Activated T-helper 17 cell treated with anti-CD3 and anti-CD28 coated beads, Interleukin-2, amount 50 U/mL, for 72 hours (primary cell): Measurements from ENCODE around the gene METTL3. TPM values are rescaled to one million over a fixed set of nuclear protein-coding genes. Genes with fewer than 3 reads are reported as not detected.
A peak's percentile ranks its signal among the peaks of the same experiment; 100 is the strongest.

Source experiments
- ATAC-seq: fragments of 150-1000 bp; cut with Tn5 transposase; replicated peaks from 2 replicates; pipeline ENCODE4 v1.10.0; 2021; ENCODE audit warnings: mild to moderate bottlenecking, moderate library complexity
- H3K27ac Mint-ChIP-seq: one replicate; pipeline ENCODE4 v1.8.0; 2022; ENCODE audit warnings: mixed read lengths
- H3K27me3 Mint-ChIP-seq: one replicate; pipeline ENCODE4 v1.8.0; 2022; ENCODE audit warnings: mixed read lengths
- H3K36me3 Mint-ChIP-seq: one replicate; pipeline ENCODE4 v1.8.0; 2022; ENCODE audit warnings: low read depth, mild to moderate bottlenecking, mixed read lengths
- H3K4me1 Mint-ChIP-seq: one replicate; pipeline ENCODE4 v1.8.0; 2022; ENCODE audit warnings: mixed read lengths
- H3K4me3 Mint-ChIP-seq: one replicate; pipeline ENCODE4 v1.8.0; 2022; ENCODE audit warnings: mild to moderate bottlenecking, mixed read lengths
- H3K9me3 Mint-ChIP-seq: one replicate; pipeline ENCODE4 v1.8.0; 2022; ENCODE audit warnings: mixed read lengths
- total RNA-seq, 2 donors: library from RNA; stranded (reverse); gene quantifications; one replicate each; pipeline ENCODE4 v1.2.3, GENCODE V29; 2022

The METTL3 gene
- total RNA-seq, 2 donors from 2014 or later = 59.5 to 71.9 TPM

GRCh38 chr14:21475767-21476522, 35.2 kb downstream of the METTL3 start:
- Mint-ChIP-seq H3K4me1 (peaks cover 9% of the 10 kb centered on the region), H3K9me3 (no peaks in the 10 kb centered on the region), H3K4me3 (peak overlapping the region; percentile 91), H3K27ac (peak overlapping the region; percentile 94), H3K27me3 (no peaks in the 10 kb centered on the region), H3K36me3 (peaks cover 85% of the 10 kb centered on the region)
- ATAC-seq = peak; percentile 0

GRCh38 chr14:21467616-21468015, 43.5 kb downstream of the METTL3 start:
- Mint-ChIP-seq H3K4me1 (no peaks in the 10 kb centered on the region), H3K9me3 (no peaks in the 10 kb centered on the region), H3K36me3 (peaks cover 86% of the 10 kb centered on the region), H3K27me3 (no peaks in the 10 kb centered on the region), H3K4me3 (no peak overlapping the region), H3K27ac (no peak overlapping the region)
- ATAC-seq = peak; percentile 37

DNA sequence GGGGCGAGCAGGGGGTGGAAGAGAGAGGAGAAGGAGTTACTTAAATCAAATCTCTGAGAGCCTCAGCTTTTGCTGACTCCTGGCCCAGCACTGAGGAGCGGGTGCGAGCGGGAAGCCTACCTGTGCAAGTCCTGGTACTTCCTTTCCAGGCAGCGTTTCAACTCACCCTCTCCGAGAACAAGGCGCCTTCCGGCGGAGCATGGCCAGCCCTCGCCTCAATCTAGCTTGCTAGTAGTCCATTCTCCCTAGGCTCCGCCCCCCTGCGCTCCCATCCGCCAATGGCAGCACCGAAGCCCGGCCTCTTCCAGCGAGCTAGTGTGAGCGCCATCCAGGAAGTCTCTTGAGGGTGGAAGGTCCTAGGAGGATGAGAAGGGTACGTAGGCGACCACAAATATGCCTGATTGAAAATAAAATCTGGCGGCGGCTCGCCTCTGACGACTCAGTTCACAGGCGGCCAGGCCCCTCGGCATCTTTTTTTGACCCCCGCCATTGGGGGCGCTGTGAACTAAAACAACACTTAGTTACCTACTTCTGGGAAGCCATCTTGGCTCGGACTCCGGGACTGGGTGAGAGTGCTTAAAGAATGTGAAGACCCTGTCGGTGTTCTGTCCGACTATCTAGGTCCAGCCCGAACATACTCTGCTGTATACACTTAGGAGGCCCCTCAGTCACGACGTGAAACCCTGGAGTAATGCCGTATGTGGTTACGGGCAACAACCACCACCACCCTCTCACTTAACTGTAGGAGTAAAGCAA, 55.0 kb downstream of the METTL3 start, which contains the start of gene CHD8:
Gene CHD8, minus strand, starts transcription at position 212 of the 756 bp plus-strand sequence. CDS start 24,480 bp downstream, outside the sequence.
- Mint-ChIP-seq H3K27ac (peak within 1 kb of the TSS; percentile 98), H3K27me3 (no peaks in the 10 kb centered on the region), H3K4me1 (peaks cover 20% of the 10 kb centered on the region), H3K4me3 (peak within 1 kb of the TSS; percentile 97), H3K36me3 (peaks cover 66% of the 10 kb centered on the region), H3K9me3 (no peaks in the 10 kb centered on the region)
- peak; percentile 99 for ATAC-seq

DNA sequence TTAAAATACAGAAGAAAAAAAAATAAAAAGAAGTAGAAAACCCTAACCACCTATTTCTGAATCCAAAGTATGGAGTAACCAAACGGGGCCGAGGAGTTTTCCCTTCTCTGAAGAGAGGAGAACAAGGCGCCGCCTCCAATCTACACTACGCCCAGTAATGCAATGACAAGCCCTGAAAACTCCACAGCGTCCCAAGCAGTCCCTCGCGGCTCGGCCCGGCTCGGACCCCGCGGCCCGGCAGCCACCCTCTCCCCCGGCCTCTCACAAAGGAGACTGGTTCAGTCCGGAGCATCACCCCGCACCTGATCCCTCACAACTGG, 55.6 kb downstream of the METTL3 start:
- peak overlapping the region; percentile 97 for H3K4me3 Mint-ChIP-seq
- peak; percentile 19 for ATAC-seq
- no peaks in the 10 kb centered on the region for H3K27me3 Mint-ChIP-seq
- no peaks in the 10 kb centered on the region for H3K9me3 Mint-ChIP-seq
- H3K36me3 Mint-ChIP-seq = peaks cover 64% of the 10 kb centered on the region
- peak overlapping the region; percentile 98 for H3K27ac Mint-ChIP-seq
- H3K4me1 Mint-ChIP-seq = peaks cover 20% of the 10 kb centered on the region

DNA sequence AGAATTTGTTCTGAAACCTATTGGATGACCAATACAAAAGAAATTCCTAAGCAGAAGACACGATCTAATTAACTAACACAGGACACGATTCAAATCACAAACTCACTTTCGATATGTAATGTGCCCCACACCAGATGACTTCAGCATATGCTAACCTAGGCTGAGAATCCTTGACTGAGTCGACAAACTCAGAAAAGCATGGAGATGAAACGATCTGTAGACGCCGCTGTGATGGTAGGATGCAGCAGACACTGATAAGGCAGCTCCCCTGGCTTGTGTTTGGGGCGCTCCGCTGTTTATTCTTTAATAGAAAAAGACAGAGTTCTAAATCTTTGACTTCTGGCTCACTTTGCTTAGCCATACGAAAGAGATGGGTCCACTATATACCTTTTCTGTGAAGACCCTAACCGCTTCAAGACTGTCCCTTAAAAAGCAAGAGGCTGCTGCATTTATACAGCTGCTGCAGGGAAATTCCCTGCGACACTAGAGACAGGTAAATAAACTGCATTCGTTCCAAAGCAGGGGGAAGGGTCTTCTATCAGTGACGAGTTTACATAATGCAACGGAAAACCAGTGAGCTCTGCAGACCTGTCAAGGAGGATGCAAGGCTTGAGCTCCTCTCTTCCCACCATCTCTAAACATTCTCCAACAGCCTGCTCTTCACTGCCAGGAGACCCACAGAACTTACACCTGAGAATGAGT, 56.1 kb downstream of the METTL3 start:
- H3K27me3 Mint-ChIP-seq = no peaks in the 10 kb centered on the region
- no peaks in the 10 kb centered on the region for H3K9me3 Mint-ChIP-seq
- peaks cover 25% of the 10 kb centered on the region for H3K4me1 Mint-ChIP-seq
- ATAC-seq = no peak
- peaks cover 67% of the 10 kb centered on the region for H3K36me3 Mint-ChIP-seq
- peak overlapping the region; percentile 98 for H3K27ac Mint-ChIP-seq
- H3K4me3 Mint-ChIP-seq = peak overlapping the region; percentile 97

- peaks cover 66% of the 10 kb centered on the region for H3K36me3 Mint-ChIP-seq
- peak overlapping the region; percentile 74 for H3K27ac Mint-ChIP-seq
- peak overlapping the region; percentile 66 for H3K4me3 Mint-ChIP-seq
- ATAC-seq = no peak
- H3K27me3 Mint-ChIP-seq = no peaks in the 10 kb centered on the region
- H3K9me3 Mint-ChIP-seq = no peaks in the 10 kb centered on the region
- H3K4me1 Mint-ChIP-seq = peaks cover 42% of the 10 kb centered on the region
These were observed 61.3 kb downstream of the METTL3 start for GRCh38 chr14:21449899-21450216.

Other genes starting within 250 kb of the METTL3 start
- 100 to 1,000 TPM; 720 to 984 TPM for gene HNRNPC, start 241.9 kb downstream of the METTL3 start, total RNA-seq
- not detected for gene RPGRIP1, start 231.3 kb downstream of the METTL3 start, total RNA-seq
- 100 to 1,000 TPM; 120 to 176 TPM for gene SUPT16H, start 127.3 kb downstream of the METTL3 start, total RNA-seq
- gene CHD8, start 55.2 kb downstream of the METTL3 start, total RNA-seq = 100 to 1,000 TPM; 105 to 124 TPM
- 10 to 100 TPM; 30.6 to 69.2 TPM for gene RAB2B, start 34.4 kb downstream of the METTL3 start, total RNA-seq
- 10 to 100 TPM; 78.5 to 81.7 TPM for gene TOX4, start 34.1 kb downstream of the METTL3 start, total RNA-seq
- 1 to 10 TPM; 1.2 to 6.0 TPM for gene SALL2, start 15.0 kb upstream of the METTL3 start, total RNA-seq
- not detected for gene OR10G3, start 68.7 kb upstream of the METTL3 start, total RNA-seq
- not detected for gene OR10G2, start 123.6 kb upstream of the METTL3 start, total RNA-seq
- gene OR4E2, start 142.5 kb upstream of the METTL3 start, total RNA-seq = not detected
- gene OR4E1, start 162.5 kb upstream of the METTL3 start, total RNA-seq = under 1 TPM; 0.09 to 0.71 TPM